Measurements from ENCODE around the gene ANTXRL. TPM values are rescaled to one million over a fixed set of nuclear protein-coding genes. Genes with fewer than 3 reads are reported as not detected.
"Not testable (repeated sequence)": the region's sequence is repeated elsewhere in the genome, so short reads cannot be mapped to it uniquely, and the experiment has no call there.

The ANTXRL gene
- total RNA-seq, 1 donor, result not detected

DNA sequence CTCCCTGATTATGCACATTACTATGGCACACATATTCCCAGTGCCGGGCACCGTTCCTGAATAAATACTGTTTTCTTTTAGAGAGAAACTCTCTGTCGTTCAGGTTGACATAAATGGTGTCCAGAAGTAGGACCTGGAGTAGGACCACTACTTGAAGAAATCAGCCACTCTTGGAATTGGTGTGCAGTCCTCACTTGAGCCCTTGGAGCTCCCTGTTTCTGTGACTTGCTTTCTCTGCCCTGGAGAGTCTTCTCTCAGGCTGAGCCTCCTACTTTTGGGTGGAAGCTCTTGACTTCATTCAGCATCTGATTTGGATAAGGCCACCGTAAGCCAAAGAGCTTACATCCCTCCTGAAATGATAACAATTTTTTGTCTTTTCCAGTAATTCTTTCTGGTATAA is 29.7 kb upstream of the ANTXRL start:
- TF ChIP-seq CTCF (IDR thresholded peaks at IDR 0.05; ENCODE audit: insufficient read depth, low read length), result no peak
- DNase-seq (ENCODE audit: low read depth), result no peak
- H3K4me3 ChIP-seq (ENCODE audit: low read depth, low read length), result no peak overlapping the region

GRCh38 chr10:46262906-46263560 is 23.8 kb upstream of the ANTXRL start:
- not testable (repeated sequence) for H3K4me3 ChIP-seq (ENCODE audit: low read depth, low read length); DNase-seq (ENCODE audit: low read depth)

DNA sequence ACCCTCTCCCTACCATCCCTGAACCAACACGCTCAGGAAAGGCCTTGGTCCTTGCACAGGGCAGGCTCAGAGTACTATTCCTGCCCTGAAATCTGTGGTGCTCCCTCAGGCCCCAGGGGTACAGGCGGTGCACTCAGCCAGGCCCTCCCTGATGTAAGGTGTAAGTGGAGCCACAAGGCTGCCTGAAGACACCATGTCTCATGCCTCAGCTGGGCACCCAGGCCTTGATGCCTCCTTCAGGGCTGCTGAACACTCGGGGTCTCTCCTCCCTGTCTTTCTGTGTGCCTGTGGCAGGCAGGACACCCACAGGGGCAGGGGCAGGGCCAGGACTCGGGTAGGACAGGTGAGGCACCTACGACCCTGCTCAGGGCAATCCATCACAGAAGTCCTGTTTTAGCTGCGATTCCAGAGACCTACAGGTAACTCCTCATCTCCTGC is 22.9 kb upstream of the ANTXRL start:
- no peak for TF ChIP-seq CTCF (IDR thresholded peaks at IDR 0.05; ENCODE audit: insufficient read depth, low read length)
- no peak for DNase-seq (ENCODE audit: low read depth)
- H3K4me3 ChIP-seq (ENCODE audit: low read depth, low read length), result no peak overlapping the region

DNA sequence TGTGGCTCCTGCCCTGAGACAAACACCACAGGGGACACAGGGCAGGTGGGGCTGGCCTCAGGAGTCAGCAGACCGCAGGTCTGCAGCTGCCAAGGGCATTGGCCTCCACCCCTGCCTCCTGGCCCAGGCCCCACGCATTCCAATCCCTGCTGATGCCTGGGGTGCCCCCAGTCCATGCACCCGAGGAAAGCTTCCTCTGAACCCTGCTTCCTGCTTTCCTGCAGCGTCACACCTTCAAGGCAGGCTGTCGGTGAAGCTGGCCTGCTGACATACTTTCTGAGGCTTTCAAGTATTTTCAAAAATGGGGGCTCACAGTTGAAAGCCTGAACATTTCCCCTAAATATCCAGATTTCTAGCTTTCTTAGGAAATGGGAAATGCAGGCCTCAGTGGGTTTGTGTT is 22.5 kb upstream of the ANTXRL start:
- H3K4me3 ChIP-seq (ENCODE audit: low read depth, low read length), result no peak overlapping the region
- TF ChIP-seq CTCF (IDR thresholded peaks at IDR 0.05; ENCODE audit: insufficient read depth, low read length), result no peak
- no peak for DNase-seq (ENCODE audit: low read depth)

- no peak for DNase-seq (ENCODE audit: low read depth)
- TF ChIP-seq CTCF (IDR thresholded peaks at IDR 0.05; ENCODE audit: insufficient read depth, low read length), result no peak
- H3K4me3 ChIP-seq (ENCODE audit: low read depth, low read length), result no peak overlapping the region
Measured at GRCh38 chr10:46264737-46265368, 21.9 kb upstream of the ANTXRL start.

GRCh38 chr10:46265566-46266305 is 21.1 kb upstream of the ANTXRL start:
- not testable (repeated sequence) for DNase-seq (ENCODE audit: low read depth); H3K4me3 ChIP-seq (ENCODE audit: low read depth, low read length)

DNA sequence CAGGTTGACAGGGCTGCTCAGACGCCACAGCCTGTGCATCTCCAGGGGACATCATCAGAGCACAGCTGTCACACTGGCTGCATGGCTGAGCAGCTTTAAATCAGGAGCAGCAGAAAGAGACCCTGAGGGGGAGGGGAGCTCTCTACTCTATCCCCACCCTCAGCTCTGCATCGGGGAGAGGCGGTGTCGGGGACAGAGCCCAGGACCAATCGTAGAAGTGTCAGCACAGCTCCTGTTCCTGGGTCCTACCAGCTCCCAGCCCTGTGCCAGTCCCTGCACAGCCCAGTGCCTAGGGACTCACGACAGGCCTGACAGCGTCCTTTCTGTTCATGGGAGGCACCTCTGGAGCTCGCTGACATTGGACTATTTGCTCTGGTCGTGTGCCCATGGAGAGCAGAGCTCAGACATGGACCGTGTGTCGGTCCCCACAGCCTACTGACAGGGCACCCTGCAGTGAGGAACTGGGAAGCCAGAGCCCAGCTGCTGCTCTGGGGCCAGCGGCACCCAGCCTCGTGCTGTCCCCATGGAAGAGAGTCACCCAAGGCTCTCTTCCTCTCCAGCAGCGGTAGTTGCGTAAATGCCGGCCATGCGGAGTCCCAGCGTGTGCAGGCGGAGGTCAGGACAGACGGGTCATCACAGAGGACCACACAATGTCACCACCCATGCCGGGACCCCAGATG is 20.4 kb upstream of the ANTXRL start:
- no peak for DNase-seq (ENCODE audit: low read depth)
- TF ChIP-seq CTCF (IDR thresholded peaks at IDR 0.05; ENCODE audit: insufficient read depth, low read length), result no peak
- no peak overlapping the region for H3K4me3 ChIP-seq (ENCODE audit: low read depth, low read length)
